ENCODE measurements around the gene HPS1. TPM values are rescaled to one million over a fixed set of nuclear protein-coding genes. Genes with fewer than 3 reads are reported as not detected.

The HPS1 gene
- total RNA-seq, 1 experiment from 2014 or later, result 47.4 TPM

GRCh38 chr10:98470850-98471249, 24.1 kb upstream of the HPS1 start:
- H3K9me3 Mint-ChIP-seq, result no peaks in the 10 kb centered on the region; a peak in 1 of 5 replicates
- H3K79me1 ChIP-seq (ENCODE audit: insufficient read depth, low read depth, low read length, poor library complexity, severe bottlenecking), result no peaks in the 10 kb centered on the region
- no peak overlapping the region for H2AK5ac ChIP-seq (ENCODE audit: insufficient read length, low read length)
- no peaks in the 10 kb centered on the region; the same call in 1 of the 2 replicates for H3K4me1 ChIP-seq (ENCODE audit: insufficient read depth, low read length)
- H3K4me3 Mint-ChIP-seq, result no peak overlapping the region
- no peak overlapping the region for H3K14ac ChIP-seq (ENCODE audit: insufficient read depth, low read length)
- H4K5ac ChIP-seq (ENCODE audit: insufficient read length, low read depth, low read length), result no peak overlapping the region
- no peak overlapping the region for H2BK20ac ChIP-seq (ENCODE audit: low read depth, low read length, poor library complexity, severe bottlenecking)
- no peak overlapping the region for H2BK5ac ChIP-seq (ENCODE audit: insufficient read length, low read length)
- no peaks in the 10 kb centered on the region for H3K27me3 ChIP-seq (ENCODE audit: insufficient read depth, low read length)
- H2BK12ac ChIP-seq (ENCODE audit: insufficient read length, low read depth, low read length), result no peak overlapping the region
- no peak overlapping the region for H3K23ac ChIP-seq (ENCODE audit: insufficient read length, low read depth, low read length)
- no peak overlapping the region for H2AFZ ChIP-seq (ENCODE audit: low read length)
- no peak overlapping the region for H4K91ac ChIP-seq (ENCODE audit: insufficient read length, low read depth, low read length)
- H3K56ac ChIP-seq (ENCODE audit: insufficient read length, low read depth, low read length), result no peak overlapping the region
- H3T11ph ChIP-seq (ENCODE audit: low read length), result no peak overlapping the region
- H3K27ac ChIP-seq (ENCODE audit: insufficient read length, low read depth, low read length), result no peak overlapping the region
- no peak overlapping the region for H3K4me2 ChIP-seq (ENCODE audit: insufficient read depth, insufficient read length, low read length)
- TF ChIP-seq CTCF (conservative IDR thresholded peaks at IDR 0.05), result no peak
- H3K79me2 ChIP-seq (ENCODE audit: insufficient read depth, low read length), result no peaks in the 10 kb centered on the region
- no peak overlapping the region for H3K27ac Mint-ChIP-seq
- no peaks in the 10 kb centered on the region for H3K23me2 ChIP-seq (ENCODE audit: insufficient read length, low read depth, low read length, poor library complexity, severe bottlenecking)
- H3K18ac ChIP-seq (ENCODE audit: insufficient read length, low read depth, low read length), result no peak overlapping the region
- DNase-seq, result no peak
- H3K9ac ChIP-seq (ENCODE audit: extremely low read depth, insufficient read length, low read length), result no peak overlapping the region
- H2BK120ac ChIP-seq (ENCODE audit: low read depth, low read length, poor library complexity, severe bottlenecking), result no peak overlapping the region
- H4K20me1 ChIP-seq (ENCODE audit: control insufficient read depth, insufficient read depth, insufficient read length), result no peaks in the 10 kb centered on the region
- no CpG with 5 or more reads among the region's 5 CpGs for WGBS (ENCODE audit: extremely low coverage, insufficient read length, low lambda C conversion rate)
- no peak overlapping the region for H2BK15ac ChIP-seq (ENCODE audit: low read depth, low read length)
- H4K8ac ChIP-seq (replicated peaks; ENCODE audit: insufficient read length, low read depth, low read length), result no peak overlapping the region
- no peaks in the 10 kb centered on the region for H3K36me3 Mint-ChIP-seq (ENCODE audit: insufficient read depth in 1 of 3, low read depth in 3 of 3)
- H3K4me1 Mint-ChIP-seq, result peaks cover 27 to 39% of the 10 kb centered on the region in 2 experiments
- no peak overlapping the region for H3K4ac ChIP-seq (ENCODE audit: low read depth, low read length)
- no peaks in the 10 kb centered on the region for H3K9me3 ChIP-seq (ENCODE audit: control insufficient read depth, low read depth, low read length)
- peaks cover 29% of the 10 kb centered on the region for H3K27me3 Mint-ChIP-seq (ENCODE audit: low read depth)
